ENCODE data around the gene SIDT2. TPM values are rescaled to one million over a fixed set of nuclear protein-coding genes. Genes with fewer than 3 reads are reported as not detected.

The SIDT2 gene
- total RNA-seq, 2 donors from 2014 or later = 39.2 to 49.5 TPM

GRCh38 chr11:117229931-117230285 is 51.4 kb downstream of the SIDT2 start:
- intact Hi-C loops (cut with DNase I) = loop anchor here in 1 of 2 donors (5.0 to 10.0 kb wide), 2 partner anchors 48 to 435 kb away; partner anchors contain the start of gene APOA5
- no peak for DNase-seq (ENCODE audit: low spot score)

- DNase-seq (ENCODE audit: low spot score) = no peak
- intact Hi-C loops (cut with DNase I) = no loop called here
These were observed 51.9 kb downstream of the SIDT2 start for GRCh38 chr11:117230286-117230961.

- intact Hi-C loops (cut with DNase I) = no loop called here
These were observed 52.7 kb downstream of the SIDT2 start for GRCh38 chr11:117230999-117231841.

GRCh38 chr11:117231842-117232091 is 53.2 kb downstream of the SIDT2 start, which contains the start of gene PCSK7:
Gene PCSK7, minus strand, starts transcription at chr11:117232073. Its CDS starts 2,229 bp downstream, at chr11:117229844.
- intact Hi-C loops (cut with DNase I) = no loop called here

More at GRCh38 chr11:117230999-117231841, 52.7 kb downstream of the SIDT2 start:
- no peak for DNase-seq (ENCODE audit: low spot score)

GRCh38 chr11:117232092-117232878 is 53.7 kb downstream of the SIDT2 start, which contains the start of gene RNF214:
Gene RNF214, plus strand, starts transcription at chr11:117232671. Its CDS starts 1,602 bp downstream, at chr11:117234273.
- DNase-seq (ENCODE audit: low spot score) = peak; percentile 90
- intact Hi-C loops (cut with DNase I) = no loop called here

More at GRCh38 chr11:117231842-117232091, 53.2 kb downstream of the SIDT2 start, which contains the start of gene PCSK7:
- peak; percentile 92 for DNase-seq (ENCODE audit: low spot score)

- intact Hi-C loops (cut with DNase I) = no loop called here
- peak; percentile 83 for DNase-seq (ENCODE audit: low spot score)
These were observed 54.4 kb downstream of the SIDT2 start for GRCh38 chr11:117232911-117233409.

GRCh38 chr11:117238221-117238620 is 59.7 kb downstream of the SIDT2 start:
- no peak for DNase-seq (ENCODE audit: low spot score)
- intact Hi-C loops (cut with DNase I) = no loop called here

GRCh38 chr11:117239295-117239694 is 60.8 kb downstream of the SIDT2 start:
- intact Hi-C loops (cut with DNase I) = no loop called here
- DNase-seq (ENCODE audit: low spot score) = no peak

Other genes starting within 250 kb of the SIDT2 start
- 10 to 100 TPM; 43.8 to 53.4 TPM for gene SIK3, start 80.3 kb upstream of the SIDT2 start, total RNA-seq
- 10 to 100 TPM; 56.4 to 61.2 TPM for gene PAFAH1B2, start 34.5 kb upstream of the SIDT2 start, total RNA-seq
- 1,000 to 10,000 TPM; 5,409 to 9,264 TPM for gene TAGLN, start 20.6 kb downstream of the SIDT2 start, total RNA-seq
- gene PCSK7, start 53.3 kb downstream of the SIDT2 start, total RNA-seq = 10 to 100 TPM; 41.9 to 48.6 TPM
- gene RNF214, start 53.9 kb downstream of the SIDT2 start, total RNA-seq = 10 to 100 TPM; 24.8 to 25.7 TPM
- 10 to 100 TPM in 1 of 2 donors, 1 to 10 TPM in 1; 9.7 to 10.1 TPM for gene BACE1-AS, start 112.6 kb downstream of the SIDT2 start, total RNA-seq
- 10 to 100 TPM; 25.2 to 36.1 TPM for gene BACE1, start 137.5 kb downstream of the SIDT2 start, total RNA-seq
- gene CEP164, start 149.1 kb downstream of the SIDT2 start, total RNA-seq = 10 to 100 TPM; 23.1 to 28.2 TPM